HL-60/S4 (cell line): ENCODE data around the gene C19orf67.

ENCODE experiments used
- in situ Hi-C: fragments of 300-500 bp; cut with MboI; formaldehyde crosslinking; loops from 2 replicates; pipeline ENCODE4 v1.14.3; 2022; ENCODE audit warnings: low sequenced_read_pairs

The C19orf67 gene

DNA sequence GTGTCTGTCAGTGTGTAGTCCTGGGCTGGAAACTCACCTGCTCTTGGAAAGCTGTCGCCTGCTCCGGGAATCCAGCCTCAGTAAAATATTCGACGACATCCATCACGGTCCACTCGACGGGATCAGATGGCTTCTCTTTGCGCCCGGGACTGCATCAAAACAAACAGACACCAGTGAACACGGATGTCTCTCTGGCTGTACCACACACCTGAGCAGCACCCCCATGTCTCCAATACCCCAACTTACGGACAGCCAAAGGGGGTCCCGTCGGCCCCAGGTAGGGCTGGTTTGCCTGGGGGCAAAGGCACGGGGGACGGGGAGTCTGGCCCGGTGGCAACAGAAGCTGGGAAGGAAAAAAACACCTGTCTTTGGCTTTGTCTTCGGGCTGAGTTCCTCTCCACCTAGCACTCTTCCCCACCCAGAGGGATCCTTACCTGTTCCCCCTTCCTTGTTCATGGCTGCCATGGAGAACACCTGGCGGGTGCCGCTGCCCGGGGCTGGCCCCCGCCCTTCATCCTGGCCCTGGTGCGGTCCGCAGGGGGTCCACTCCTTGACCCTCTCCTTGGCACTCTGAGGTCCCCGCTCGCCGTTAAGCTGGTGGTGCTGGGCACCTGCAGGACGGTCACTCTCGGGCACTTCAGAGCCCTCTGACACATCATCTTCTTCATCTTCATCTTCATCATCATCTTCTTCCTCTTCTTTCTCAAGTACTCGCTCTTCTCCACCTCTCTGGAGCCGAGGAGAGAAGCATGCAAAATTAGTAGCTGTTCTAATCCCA lies 3.2 kb upstream of the C19orf67 start:
- in situ Hi-C loops: no loop called here

DNA sequence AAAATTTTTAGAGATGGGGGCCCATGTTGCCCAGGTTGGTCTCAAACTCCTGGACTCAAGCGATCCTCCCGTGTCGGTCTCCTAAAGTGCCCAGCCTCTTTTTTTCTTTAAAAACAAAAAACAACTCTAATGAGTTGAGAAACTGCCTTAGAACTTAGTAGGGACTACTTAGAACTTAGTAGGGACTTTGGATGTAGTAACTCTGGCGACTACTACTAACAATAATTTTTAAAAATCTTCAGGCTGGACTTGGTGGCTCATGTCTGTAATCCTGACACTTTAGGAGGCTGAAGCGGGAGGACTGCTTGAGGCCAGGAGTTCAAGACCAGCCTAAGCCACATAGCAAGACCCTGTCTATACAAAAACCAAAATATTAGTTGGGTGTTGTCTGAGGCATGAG lies 515 bp upstream of the C19orf67 start:
- in situ Hi-C loops: no loop called here

DNA sequence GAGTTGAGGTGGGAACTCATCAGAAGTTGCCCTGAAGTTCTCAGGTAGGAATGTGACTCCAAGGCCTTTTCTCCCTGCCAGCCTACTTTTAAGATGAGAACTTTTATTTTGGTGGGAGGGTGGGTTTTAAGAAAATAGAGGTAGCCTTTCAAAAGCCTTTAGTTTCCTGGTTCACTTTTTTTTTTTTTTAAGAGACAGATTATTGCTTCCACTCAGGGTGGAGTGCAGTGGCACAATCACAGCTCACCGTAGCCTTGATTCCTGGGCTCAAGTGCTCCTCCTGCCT lies 3.0 kb downstream of the C19orf67 start:
- in situ Hi-C loops: no loop called here

DNA sequence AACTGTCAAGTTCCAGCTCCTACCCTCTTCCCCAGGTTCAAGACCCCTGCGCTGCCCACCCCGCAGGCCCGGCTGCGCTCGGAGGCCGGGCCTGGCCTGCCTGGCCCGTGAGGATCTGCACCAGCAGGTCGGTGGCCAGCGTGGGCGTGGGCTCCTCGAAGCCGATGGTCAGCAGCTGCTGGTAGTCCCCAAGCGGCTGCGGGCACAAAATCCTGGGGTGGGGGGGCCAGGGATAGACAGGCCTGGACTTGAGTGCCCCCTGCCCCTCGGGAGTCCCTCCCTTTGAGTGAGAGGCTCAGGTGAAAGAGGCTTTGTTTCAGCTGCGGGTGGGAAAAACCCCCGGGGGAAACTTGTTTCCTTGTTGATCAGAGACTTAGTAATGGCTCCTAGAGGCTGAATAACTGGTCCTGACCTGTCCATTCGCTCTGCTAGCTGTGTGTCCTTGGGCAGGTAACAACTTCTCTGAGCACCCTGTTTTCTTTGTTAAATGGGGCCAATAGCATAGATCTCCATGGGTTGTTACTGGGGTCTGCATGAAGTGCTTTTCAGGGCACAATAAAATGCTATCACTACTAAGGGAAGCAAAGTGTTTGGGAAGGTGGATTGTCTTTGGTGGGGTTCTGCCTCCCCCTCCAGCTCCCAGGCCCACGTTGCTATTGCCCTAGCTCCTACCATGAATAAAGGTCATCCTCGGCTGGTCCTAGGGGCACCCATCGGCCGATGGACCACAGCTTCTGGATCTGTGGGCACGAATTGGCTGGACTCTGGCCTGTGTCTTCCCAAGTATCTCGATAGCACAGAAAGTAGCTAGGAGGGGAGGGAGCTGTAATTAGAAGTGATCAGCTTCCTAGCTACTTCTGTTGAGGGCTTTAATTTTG lies 3.5 kb downstream of the C19orf67 start:
- in situ Hi-C loops: no loop called here

DNA sequence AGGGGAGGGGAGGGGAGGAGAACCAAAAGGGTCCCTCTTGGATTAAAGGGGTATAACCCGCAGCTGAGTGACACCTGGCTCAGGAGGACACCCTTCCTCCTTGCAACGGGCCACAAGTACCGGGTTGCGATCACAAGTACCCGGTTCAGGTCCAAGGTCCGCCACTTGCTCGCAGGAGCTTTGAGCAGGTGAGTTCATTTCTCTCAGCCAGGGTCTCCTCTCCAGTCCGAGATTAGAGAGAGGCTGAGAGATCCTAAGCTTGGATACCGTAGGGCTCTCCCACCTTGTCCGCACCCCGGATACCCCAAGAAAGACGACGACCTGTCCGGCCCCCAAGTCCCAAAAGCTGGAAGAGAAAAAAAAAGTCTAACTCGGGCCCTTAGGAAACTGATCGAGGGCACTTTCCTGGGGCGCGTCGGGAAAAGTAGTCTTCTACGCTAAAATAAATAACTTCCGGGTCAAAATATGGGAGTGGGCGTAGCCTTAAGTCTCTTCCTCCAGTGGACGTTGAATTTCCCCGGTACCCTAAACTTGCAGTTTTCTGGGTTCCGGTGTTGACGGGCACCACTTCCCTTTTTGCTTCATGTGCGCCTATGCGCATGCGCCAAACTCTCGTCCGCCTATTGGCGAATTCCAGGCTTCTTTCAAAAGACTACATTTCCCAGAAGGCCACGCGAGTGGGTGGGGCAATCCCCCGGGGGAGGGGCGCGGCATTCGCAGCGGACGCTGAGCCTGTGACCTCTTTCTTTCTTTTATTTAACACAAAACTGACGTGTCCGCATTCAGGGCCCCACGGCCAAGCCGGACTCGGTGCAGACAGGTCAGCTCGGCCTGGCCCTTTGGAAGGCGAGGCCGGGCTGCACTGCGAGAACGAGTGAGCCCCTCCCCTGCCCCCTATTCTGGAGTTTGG lies 4.4 kb downstream of the C19orf67 start:
- in situ Hi-C loops: no loop called here

DNA sequence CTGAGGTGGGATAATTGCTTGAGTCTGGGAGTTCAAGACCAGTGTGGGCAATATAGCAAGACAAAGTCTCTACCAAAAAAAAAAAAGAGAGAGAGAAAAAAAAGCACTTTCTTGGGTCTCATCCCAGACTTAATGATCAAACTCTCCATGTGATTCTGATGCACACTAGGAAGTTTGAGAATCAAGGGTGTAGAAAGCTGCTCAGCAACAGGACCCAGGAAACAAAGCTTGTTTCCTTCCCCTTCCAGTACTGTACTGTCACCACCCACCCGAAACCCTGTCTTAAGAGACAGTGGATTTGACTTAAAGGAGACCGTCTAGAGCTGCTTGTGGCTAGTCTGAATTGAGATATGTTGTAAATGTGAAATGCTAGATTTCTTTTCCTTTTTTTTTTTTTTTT lies 7.2 kb downstream of the C19orf67 start:
- in situ Hi-C loops: no loop called here

DNA sequence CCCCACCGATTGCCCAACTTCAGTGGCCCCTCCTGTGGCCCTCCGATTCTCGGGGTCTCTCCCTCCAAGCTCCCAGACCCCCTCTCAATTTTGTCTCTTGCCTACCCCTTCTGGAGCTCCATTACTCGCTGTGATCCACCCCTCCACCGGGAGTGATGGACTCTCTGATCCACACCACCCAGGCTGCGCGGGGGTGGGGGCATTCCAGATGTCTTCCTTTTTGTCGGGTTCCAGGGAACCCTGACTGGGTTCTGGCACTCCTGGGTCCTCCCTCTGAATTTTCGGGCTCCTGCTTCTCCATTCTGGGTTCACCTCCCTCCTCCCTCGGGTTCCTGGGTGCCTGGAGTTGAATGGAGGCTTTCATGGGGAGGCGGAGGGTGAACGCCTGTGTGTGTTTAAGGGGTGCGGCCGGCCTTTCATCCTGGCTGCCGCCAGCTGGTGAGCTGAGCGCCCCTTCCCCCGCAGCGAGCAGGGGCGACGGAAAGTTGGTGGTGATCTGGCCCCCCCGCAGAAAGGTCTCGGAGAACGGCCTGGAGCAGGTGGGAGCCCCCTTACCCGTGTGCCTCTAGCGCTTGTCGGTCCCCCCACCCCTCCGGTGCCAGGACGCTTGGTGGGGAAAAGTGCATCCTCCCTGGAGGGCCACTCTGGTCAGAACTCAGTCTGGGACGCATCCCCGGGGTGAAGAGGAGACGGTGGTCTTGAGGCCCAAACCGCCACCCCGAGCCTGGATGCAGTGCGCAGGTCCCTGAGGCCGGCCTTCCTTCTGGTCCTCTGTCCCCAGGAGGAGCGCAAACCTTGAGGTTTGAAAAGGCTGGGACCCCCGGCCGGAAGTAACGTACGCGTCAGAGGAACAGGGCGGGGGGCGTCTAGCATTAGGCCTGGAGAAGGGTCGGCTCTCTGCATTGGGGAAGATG lies 11.4 kb downstream of the C19orf67 start:
- in situ Hi-C loops: loop anchor here (5.0 to 25.0 kb wide), 2 partner anchors 192 to 462 kb away; no protein-coding TSS in a partner anchor

DNA sequence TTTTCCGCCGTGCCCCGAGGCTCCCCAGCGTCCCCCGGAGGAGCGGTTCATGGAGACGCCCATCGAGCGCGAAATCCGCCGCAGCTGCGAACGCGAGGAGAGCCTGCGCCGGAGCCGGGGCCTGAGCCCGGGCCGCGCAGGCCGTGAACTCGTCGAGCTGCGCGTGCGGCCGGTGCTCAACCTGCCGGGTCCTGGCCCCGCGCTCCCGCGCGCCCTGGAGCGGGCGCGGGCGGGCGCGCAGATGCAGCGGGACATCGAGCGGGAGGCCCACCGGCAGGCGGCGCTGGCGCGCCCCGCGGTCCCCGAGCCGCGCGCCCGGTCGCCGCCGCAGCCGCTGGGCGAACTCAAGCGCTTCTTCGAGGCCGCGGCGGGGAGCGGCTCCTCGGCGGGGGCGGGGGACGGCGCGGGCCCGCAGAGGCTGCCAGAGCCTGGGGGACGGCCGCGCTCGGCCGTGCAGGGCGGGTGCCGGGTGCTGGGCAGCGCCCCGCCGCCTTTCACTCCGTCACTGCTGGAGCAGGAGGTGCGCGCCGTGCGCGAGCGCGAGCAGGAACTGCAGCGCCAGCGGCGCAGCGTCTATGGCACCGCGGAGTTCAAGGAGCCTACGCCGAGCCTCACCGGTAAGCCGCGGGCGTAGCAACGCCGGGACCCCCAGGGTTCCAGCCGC lies 12.2 kb downstream of the C19orf67 start:
- in situ Hi-C loops: loop anchor here (5.0 to 25.0 kb wide), 2 partner anchors 191 to 461 kb away; no protein-coding TSS in a partner anchor

DNA sequence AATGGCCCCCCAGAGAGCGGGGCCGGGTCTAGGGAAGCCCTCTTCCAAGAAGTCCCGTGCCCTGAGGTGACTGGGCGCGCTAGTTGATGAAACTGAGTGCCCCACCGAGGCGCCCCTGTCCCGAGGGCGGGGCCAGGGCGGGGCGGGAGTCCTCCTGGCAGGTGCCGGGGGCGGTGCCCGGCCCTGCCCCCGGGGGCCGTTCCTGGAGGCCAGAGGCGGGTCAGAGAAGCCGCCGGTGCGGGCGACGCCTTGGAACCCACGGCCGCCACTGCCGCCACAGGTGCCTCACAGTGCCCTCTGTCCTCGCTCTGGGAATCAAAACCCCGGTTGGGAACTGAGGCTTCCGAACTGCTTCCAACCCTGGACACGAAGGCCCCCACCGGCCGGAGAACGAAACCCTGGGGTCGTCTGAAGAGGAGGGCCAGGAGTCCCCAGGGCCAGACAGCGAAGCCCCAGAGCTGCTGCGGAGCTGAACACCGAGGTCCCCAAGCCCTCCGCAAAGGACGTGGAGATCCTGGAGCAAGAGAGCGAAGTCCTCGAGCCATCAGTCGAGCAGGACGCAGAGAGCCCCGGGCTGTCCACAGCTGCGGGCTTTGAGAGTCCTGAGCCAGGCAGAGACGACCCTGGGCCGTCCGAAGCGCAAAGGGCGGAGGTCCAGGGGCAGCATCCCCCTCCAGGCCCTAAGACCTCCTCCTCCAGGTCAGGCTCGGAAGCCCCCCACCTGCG lies 12.9 kb downstream of the C19orf67 start, which contains the start of gene MISP3:
MISP3 (plus strand) TSS at position 252 of the 726 bp plus-strand sequence. CDS start 524 bp downstream, outside the sequence.
- in situ Hi-C loops: loop anchor here (5.0 to 25.0 kb wide), 2 partner anchors 190 to 460 kb away; no protein-coding TSS in a partner anchor

DNA sequence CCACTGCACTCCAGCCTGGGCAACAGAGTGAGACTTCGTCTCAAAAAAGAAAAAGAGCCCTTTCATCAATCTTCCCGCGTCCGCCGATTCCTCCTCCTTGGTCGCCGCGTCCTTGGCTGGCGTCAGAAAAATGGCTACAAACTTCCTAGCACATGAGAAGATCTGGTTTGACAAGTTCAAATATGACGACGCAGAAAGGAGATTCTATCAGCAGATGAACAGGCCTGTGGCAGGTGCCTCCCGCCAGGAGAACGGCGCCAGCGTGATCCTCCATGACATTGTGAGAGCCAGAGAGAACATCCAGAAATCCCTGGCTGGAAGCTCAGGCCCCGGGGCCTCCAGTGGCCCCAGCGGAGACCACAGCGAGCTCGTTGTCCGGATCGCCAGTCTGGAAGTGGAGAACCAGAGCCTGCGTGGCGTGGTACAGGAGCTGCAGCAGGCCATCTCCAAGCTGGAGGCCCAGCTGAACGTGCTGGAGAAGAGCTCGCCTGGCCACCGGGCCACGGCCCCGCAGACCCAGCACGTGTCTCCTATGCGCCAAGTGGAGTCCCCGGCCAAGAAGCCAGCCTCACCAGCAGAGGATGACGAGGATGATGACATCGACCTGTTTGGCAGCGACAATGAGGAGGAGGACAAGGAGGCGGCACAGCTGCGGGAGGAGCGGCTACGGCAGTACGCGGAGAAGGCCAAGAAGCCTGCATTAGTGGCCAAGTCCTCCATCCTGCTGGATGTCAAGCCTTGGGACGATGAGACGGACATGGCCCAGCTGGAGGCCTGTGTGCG lies 15.1 kb downstream of the C19orf67 start:
- in situ Hi-C loops: loop anchor here (5.0 to 25.0 kb wide), 2 partner anchors 188 to 458 kb away; no protein-coding TSS in a partner anchor

DNA sequence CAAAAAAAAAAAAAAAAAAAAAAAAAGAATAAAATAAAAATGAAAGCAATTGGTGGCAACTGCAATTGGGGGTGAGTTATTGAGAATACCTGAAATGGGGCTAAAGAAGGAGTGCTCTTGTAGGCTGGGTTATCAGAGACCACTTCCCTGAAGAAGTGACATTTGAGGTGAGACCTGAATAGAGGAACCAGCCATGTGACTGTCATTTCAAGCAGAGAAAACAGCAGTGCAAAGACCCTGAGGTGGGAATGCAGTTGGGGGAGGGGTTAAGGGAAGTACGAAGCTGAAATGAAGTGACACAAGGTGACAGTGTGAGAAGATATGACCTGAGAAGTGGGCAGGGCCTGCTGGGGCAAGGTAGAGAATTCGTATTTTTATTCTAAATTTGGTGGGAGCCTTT lies 19.4 kb downstream of the C19orf67 start:
- in situ Hi-C loops: loop anchor here (25.0 kb wide), 1 partner anchor 454 kb away; no protein-coding TSS in a partner anchor

DNA sequence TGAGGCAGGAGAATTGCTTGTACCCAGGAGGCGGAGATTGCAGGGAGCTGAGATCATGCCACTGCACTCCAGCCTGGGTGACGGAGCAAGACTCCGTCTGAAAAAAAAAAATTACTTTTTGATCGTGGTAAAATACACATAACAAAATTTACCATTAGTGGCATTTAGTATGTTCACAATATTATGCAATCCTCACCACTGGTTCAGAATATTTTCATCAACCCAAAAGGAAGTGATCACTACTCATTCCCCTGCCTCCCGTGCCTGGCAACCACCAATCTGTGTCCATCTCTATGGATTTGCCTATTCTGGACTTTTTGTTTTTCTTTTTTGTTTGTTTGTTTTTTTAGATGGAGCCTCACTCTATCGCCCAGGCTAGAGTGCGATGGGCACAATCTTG lies 22.5 kb downstream of the C19orf67 start:
- in situ Hi-C loops: loop anchor here (25.0 kb wide), 1 partner anchor 451 kb away; no protein-coding TSS in a partner anchor

DNA sequence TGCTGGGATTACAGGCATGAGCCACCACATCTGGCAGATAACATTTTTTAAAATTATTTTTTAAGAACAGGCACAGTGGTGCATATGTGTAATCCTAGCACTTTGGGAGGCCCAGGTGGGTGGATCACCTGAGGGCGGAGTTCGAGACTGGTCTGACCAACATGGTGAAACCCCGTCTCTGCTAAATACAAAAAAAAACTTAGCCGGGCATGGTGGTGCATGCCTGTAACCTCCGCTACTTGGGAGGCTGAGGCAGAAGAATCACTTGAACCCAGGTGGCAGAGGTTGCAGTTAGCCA lies 23.1 kb downstream of the C19orf67 start:
- in situ Hi-C loops: loop anchor here (25.0 kb wide), 1 partner anchor 450 kb away; no protein-coding TSS in a partner anchor

DNA sequence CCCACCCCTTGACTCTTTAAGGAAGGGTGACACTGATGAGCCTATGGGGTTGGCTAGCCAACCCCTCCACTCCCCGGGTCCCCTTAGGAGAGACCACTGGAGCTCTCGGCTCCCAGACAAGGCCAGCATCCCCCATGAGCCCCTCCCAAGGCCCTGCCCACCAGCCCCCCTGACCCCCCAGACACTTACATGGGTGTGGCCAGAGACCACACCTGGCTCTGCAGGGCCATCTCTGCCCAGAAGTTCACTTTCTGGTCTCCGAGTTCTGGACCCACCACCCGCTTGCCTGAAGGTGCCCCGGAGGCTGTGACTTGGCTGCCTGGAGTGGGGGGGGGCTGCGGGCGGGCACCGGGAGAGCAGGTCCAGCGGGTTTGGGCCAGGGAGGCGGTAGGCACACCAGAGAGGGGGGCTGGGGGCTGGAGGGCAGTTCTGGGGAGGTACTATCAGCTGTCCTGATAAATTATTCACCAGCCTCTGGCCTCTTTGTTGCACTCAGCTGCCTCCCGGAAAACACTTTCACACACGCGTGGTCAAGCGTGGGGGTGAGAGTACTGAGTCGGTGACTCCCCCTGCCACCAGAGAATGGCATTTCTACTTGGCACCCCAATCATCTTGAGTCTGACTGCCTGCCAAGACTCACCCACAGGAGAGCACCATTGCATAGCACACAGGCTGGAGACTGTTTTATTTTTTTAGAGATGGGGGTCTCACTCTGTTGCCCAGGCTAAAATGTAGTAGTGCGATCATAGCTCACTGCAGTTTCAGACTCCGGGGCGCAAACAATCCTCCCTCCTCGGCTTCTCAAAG lies 23.6 kb downstream of the C19orf67 start, which contains the start of gene PALM3:
PALM3 (minus strand) TSS at position 326 of the 807 bp plus-strand sequence; CDS start at position 230, 96 bp downstream.
- in situ Hi-C loops: loop anchor here (25.0 kb wide), 1 partner anchor 450 kb away; no protein-coding TSS in a partner anchor

DNA sequence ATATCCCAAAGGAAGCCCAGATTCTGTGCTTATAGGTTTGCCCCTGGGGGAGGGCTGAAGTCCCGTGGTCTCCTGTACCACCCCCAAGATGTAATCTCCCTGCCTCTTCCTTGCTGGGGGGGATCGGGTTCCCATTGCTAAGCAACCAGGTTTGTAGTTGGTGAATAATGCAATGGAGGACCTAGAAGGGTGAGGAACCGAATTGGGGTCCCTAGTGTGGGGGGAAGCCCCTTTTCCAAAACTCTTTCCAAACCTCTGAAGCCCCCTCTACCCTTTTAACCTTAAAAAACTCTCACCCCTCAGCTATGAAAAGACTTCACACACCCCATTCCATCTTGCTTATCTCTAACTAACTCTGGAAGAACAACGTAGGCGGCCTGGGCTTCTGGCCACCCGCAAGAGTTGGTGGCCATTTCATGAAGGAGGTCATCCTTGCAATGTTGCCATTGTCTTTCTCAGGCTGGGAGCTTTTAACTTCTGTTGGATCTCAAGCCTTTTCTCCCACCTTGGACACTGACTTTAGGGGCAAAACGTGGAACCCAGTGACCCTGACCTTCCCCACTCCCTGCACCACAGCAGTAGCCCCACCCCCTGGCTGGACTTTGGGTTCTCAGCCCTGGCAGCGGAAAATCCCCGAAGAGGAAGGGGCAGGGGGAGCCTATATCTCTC lies 24.4 kb downstream of the C19orf67 start:
- in situ Hi-C loops: loop anchor here (25.0 kb wide), 1 partner anchor 449 kb away; no protein-coding TSS in a partner anchor

DNA sequence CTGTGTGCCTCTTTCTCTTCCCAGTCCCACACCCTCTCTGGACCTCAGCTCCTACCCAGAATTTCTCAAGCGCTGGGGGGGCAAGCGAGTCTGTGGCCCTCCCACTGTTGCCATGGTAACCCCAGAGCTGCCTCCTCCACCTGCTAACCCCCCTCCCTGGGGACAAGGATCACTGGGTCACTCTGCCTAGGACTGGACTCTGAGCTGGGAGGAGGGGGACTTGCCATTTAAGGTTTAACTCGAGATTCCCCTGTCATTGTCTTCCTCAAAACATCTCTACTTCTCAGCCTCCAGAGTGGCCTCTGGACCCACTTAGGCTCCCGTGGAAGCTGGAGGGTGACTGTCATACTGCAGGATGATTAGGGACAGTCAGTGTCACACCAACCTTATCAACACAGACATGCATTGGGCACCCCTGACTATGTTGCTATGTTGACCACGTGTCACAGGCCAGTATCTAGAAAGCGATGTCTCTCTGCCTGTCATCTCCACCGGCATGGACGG lies 25.9 kb downstream of the C19orf67 start:
- in situ Hi-C loops: loop anchor here (25.0 kb wide), 1 partner anchor 447 kb away; no protein-coding TSS in a partner anchor
